Lower lobe of right lung (tissue), 2 donors: ENCODE measurements around the gene FNDC1. TPM values are rescaled to one million over a fixed set of nuclear protein-coding genes. Genes with fewer than 3 reads are reported as not detected.
A peak's percentile ranks its signal among the peaks of the same experiment; 100 is the strongest.

Experiments used
- ATAC-seq, 2 donors: fragments of 200-7000 bp; cut with Tn5 transposase; one replicate each; pipeline ENCODE4 v1.9.1; 2020 to 2022; ENCODE audit warnings: mild to moderate bottlenecking in 2 of 2, moderate library complexity in 2 of 2
- DNase-seq: peaks from one replicate; pipeline ENCODE4 v3.0.0-alpha.2; 2020
- H3K27ac ChIP-seq: fragments of 200-600 bp; one replicate; pipeline ENCODE4 v1.8.0; 2022
- H3K27me3 ChIP-seq: fragments of 200-600 bp; one replicate; pipeline ENCODE4 v1.8.0; 2022; ENCODE audit warnings: low read depth
- H3K36me3 ChIP-seq: fragments of 200-600 bp; one replicate; pipeline ENCODE4 v1.8.0; 2022; ENCODE audit warnings: mild to moderate bottlenecking
- H3K4me1 ChIP-seq: fragments of 200-600 bp; one replicate; pipeline ENCODE4 v1.8.0; 2022
- H3K4me3 ChIP-seq: fragments of 200-600 bp; one replicate; pipeline ENCODE4 v1.8.0; 2022; ENCODE audit warnings: mild to moderate bottlenecking
- H3K9me3 ChIP-seq: fragments of 200-600 bp; one replicate; pipeline ENCODE4 v1.8.0; 2022
- CTCF ChIP-seq: fragments of 200-600 bp; IDR thresholded peaks from one replicate; pipeline ENCODE4 v1.8.0; 2022; ENCODE audit warnings: antibody characterized with exemption, mild to moderate bottlenecking
- intact Hi-C: fragments of 100-400 bp; cut with DNase I; formaldehyde crosslinking; loops from one replicate; pipeline ENCODE4 v1.11.0; 2022
- total RNA-seq: library from RNA; stranded (reverse); fragmentation: NEBNext Ultra II Directional; extraction: Animal tissue kit (Norgen Biotek cat#: 25700); gene quantifications from one replicate; pipeline ENCODE4 v1.2.1, GENCODE V29; 2021
- donor health status: DM: no; HTN: yes; CAD: no; lungs with severe emphysema.

Gene FNDC1
- total RNA-seq, 1 donor from 2014 or later, result 0.44 TPM

GRCh38 chr6:159214281-159214680, 45.1 kb downstream of the FNDC1 start:
- no peak for TF ChIP-seq CTCF
- no peaks in the 10 kb centered on the region for H3K27me3 ChIP-seq
- intact Hi-C loops, result no loop called here
- no peaks in the 10 kb centered on the region for H3K9me3 ChIP-seq
- H3K4me3 ChIP-seq, result no peak overlapping the region
- no peaks in the 10 kb centered on the region for H3K4me1 ChIP-seq
- H3K27ac ChIP-seq, result no peak overlapping the region
- no peaks in the 10 kb centered on the region for H3K36me3 ChIP-seq
- no peak for DNase-seq
- ATAC-seq, result no peak

- Histone ChIP-seq H3K36me3 (no peaks in the 10 kb centered on the region), H3K4me1 (no peaks in the 10 kb centered on the region), H3K4me3 (no peak overlapping the region), H3K9me3 (no peaks in the 10 kb centered on the region), H3K27me3 (no peaks in the 10 kb centered on the region), H3K27ac (no peak overlapping the region)
- intact Hi-C loops, result no loop called here
- DNase-seq, result no peak
- peak; percentile 75 to 78 for ATAC-seq
- TF ChIP-seq CTCF, result peak; percentile 35
These were observed 48.5 kb downstream of the FNDC1 start for GRCh38 chr6:159217595-159218275.

GRCh38 chr6:159220093-159220492, 50.9 kb downstream of the FNDC1 start:
- TF ChIP-seq CTCF, result no peak
- Histone ChIP-seq H3K9me3 (no peaks in the 10 kb centered on the region), H3K27me3 (no peaks in the 10 kb centered on the region), H3K27ac (no peak overlapping the region), H3K4me1 (no peaks in the 10 kb centered on the region), H3K4me3 (no peak overlapping the region), H3K36me3 (no peaks in the 10 kb centered on the region)
- DNase-seq (no peak), ATAC-seq (no peak)
- intact Hi-C loops, result no loop called here

GRCh38 chr6:159221486-159222170, 52.4 kb downstream of the FNDC1 start:
- H3K27ac ChIP-seq, result no peak overlapping the region
- no peak for ATAC-seq
- no peak overlapping the region for H3K4me3 ChIP-seq
- no peaks in the 10 kb centered on the region for H3K36me3 ChIP-seq
- H3K27me3 ChIP-seq, result no peaks in the 10 kb centered on the region
- no peak for DNase-seq
- no peak for TF ChIP-seq CTCF
- intact Hi-C loops, result no loop called here
- H3K9me3 ChIP-seq, result no peaks in the 10 kb centered on the region
- H3K4me1 ChIP-seq, result no peaks in the 10 kb centered on the region

- no peaks in the 10 kb centered on the region for H3K9me3 ChIP-seq
- intact Hi-C loops, result no loop called here
- no peak for TF ChIP-seq CTCF
- no peak overlapping the region for H3K4me3 ChIP-seq
- no peak for ATAC-seq
- DNase-seq, result no peak
- no peaks in the 10 kb centered on the region for H3K4me1 ChIP-seq
- H3K36me3 ChIP-seq, result no peaks in the 10 kb centered on the region
- H3K27ac ChIP-seq, result no peak overlapping the region
- no peaks in the 10 kb centered on the region for H3K27me3 ChIP-seq
These were observed 55.3 kb downstream of the FNDC1 start for GRCh38 chr6:159224452-159224851.
